AG20443 (cell line): ENCODE measurements around the gene ZMIZ2.

Experiments used
- DNase-seq: peaks from one replicate; pipeline ENCODE4 v3.0.0; 2012; ENCODE audit warnings: low spot score, mixed read lengths

Gene ZMIZ2

DNA sequence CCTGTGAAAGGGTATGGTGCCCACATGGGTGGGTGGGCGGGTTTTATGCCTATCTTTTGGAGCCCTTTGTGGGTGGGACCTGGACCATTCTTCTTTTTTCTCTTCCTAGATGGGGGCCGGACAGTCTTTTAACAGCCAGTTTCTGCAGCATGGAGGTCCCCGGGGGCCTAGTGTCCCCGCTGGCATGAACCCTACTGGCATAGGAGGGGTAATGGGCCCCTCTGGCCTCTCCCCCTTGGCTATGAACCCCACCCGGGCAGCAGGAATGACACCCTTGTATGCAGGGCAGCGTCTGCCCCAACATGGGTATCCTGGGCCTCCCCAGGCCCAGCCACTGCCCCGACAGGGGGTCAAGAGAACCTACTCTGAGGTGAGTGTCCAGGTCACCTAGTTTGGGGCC is 9.1 kb downstream of the ZMIZ2 start:
- DNase-seq = peak; percentile 5

DNA sequence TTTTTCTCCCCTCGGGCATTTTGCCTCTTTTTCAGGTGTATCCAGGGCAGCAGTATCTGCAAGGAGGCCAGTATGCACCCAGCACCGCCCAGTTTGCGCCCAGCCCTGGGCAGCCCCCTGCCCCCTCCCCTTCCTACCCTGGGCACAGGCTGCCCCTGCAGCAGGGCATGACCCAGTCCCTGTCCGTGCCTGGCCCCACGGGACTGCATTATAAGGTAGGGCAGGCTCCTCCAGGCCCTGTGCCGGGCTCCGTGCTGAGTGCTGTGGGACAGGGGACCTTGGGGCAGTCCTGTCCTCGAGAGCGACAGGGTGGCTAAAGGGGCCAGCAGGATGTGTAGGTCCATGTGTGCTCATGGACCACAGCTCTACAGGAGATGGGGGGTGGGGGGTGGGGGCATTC is 10.6 kb downstream of the ZMIZ2 start:
- DNase-seq = peak; percentile 5

DNA sequence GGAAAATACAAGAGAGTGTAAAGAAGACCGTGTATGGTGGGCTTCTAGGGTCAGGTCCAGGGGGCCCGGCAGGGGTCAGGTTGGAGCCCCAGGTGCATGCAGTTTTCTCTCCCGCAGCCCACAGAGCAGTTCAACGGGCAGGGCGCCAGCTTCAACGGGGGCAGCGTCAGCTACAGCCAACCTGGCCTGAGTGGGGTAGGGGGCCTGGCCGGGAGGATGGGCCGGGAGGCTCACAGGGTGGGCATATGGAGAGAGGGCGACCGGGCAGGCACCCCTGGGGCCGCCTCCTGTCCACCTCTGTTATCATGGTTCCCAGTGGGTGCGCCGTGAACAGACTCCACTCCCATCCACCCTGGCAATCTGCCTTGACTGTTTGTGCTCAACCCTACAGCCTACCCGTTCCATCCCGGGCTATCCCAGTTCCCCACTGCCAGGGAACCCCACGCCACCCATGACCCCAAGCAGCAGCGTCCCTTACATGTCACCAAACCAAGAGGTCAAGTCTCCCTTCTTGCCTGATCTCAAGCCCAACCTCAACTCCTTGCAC is 11.5 kb downstream of the ZMIZ2 start:
- peak; percentile 4 for DNase-seq

DNA sequence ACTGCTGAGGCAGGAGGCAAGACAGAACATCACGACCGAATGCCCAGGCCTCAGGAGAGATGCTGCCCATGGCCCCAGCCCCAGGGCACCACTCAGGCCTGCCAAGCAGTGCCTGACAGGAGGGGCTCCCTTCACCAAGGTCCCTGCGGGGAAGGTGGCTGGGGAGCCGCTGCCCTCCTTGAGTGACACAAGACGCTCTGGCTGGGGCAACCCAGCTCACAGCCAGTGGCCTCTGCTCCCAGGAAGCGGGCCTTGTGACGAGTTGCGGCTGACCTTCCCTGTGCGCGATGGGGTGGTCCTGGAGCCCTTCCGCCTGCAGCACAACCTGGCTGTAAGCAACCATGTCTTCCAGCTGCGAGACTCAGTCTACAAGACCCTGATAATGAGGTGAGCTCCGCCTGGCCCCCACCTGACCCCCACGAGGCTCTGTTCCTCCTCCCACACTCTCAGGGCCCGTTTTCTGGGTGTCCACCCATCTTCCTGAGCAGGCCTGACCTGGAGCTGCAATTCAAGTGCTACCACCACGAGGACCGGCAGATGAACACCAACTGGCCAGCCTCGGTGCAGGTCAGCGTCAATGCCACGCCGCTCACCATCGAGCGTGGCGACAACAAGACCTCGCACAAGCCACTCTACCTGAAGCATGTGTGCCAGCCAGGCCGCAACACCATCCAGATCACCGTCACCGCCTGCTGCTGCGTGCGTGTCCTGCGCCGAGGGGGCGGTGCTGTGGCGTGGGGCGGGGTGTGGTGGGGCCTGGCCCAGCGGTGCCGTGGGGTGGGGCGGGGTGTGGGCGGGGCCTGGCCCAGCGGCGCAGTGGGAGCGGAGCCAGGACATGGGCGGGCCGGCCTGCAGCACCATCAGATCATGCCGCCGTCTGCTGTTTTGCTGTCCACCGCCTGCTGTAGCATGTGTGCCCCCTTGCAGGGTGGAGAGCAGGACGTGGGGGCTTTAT is 12.8 kb downstream of the ZMIZ2 start:
- peak; percentile 95 for DNase-seq

DNA sequence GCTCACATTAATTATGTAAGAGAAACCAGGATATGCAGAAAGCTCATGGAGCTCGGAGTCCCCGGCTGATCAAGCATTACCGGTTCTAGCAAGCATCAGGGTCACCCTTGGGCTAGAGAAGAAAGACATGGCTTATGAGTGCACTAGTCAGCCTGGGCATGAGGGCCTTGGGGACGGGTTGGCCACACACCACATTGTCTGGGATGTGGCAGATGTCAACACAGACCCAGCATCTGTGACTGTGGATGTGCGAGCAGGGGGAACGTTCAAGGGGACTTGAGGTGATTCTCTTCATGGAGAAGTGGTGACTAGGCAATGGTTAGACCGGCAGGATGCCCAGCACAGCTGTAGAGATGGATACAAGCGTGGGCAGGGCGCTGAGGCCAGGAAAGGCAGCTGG is 13.7 kb downstream of the ZMIZ2 start:
- DNase-seq = peak; percentile 5

DNA sequence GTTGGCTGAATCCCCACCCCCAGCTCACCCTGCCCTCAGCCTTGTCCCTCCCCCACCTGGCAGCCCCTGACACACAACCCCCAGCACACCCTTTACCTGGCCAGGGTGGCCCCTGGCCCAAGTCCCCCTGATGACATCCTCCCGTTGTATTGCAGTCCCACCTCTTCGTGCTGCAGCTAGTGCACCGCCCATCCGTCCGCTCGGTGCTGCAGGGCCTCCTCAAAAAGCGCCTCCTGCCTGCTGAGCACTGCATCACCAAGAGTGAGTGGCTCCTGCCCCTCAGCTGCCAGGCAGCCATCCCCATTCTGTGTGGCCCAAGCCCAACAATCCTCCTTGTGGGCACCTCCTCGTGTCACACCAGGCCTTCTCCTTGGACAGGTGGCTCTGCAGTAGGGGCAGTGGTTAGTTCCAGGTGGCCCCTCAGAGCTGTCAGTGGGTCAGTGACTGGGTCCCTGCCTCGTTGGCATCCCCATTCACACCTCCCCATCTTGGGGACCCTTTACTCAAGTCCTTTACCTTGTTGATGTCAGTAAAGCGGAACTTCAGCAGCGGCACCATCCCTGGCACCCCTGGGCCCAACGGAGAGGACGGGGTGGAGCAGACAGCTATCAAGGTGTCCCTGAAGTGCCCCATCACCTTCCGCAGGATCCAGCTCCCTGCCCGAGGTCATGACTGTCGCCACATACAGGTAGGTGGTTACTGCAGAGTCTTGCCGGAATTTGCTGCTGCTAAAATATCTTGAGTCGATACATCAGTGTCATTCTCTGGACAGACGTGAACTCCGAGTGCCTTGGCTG is 14.3 kb downstream of the ZMIZ2 start:
- peak; percentile 7 for DNase-seq

DNA sequence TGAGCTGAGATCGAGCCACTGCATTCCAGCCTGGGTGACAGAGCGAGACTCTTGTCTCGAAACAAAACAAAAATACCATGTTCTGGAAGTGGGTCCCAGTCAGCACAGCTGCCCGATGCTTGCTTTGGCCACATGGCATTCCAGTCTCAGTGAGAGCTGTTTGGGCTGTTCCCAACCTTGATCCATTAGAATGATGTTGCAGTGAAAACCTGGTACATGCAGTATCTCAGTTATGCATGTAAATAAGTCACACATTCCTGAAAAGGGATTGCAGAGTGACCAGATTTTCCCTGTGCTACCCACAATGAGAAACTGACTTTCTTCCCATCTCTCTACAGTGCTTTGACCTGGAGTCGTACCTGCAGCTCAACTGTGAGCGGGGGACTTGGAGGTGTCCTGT is 15.4 kb downstream of the ZMIZ2 start:
- no peak for DNase-seq

DNA sequence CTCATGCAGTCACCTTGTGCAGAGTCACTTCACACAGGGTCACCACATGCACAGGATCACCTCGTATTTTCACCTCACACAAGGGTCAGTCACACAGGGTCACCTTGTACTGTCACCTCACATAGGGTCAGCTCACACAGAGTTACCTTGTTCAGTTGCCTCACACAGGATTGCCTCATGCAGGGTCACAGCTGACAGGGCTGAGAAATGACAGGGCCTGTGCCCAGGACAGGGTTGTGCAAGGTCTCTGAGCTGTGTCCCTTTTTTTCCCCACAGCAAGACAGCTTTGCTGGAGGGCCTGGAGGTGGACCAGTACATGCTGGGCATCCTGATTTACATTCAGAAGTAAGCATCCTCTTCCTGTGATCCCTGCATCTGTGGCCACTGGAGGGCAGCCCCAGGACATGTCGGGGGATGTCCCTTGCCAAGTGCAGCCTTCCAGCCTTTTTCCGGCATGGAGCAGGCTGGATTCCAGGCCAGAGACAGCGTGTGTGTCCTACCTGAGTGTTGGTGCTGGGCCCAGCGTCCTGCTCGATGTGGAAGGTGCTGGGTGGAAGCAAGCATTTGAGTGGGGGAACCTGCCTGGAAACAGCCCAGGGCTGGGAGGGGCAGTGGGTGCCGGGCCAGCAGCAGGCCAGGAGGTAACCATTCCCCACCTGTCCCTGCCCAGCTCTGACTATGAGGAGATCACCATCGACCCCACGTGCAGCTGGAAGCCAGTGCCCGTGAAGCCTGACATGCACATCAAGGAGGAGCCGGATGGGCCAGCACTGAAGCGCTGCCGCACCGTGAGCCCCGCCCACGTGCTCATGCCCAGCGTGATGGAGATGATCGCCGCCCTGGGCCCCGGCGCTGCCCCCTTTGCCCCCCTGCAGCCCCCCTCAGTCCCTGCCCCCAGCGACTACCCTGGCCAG is 16.3 kb downstream of the ZMIZ2 start:
- peak; percentile 5 for DNase-seq

DNA sequence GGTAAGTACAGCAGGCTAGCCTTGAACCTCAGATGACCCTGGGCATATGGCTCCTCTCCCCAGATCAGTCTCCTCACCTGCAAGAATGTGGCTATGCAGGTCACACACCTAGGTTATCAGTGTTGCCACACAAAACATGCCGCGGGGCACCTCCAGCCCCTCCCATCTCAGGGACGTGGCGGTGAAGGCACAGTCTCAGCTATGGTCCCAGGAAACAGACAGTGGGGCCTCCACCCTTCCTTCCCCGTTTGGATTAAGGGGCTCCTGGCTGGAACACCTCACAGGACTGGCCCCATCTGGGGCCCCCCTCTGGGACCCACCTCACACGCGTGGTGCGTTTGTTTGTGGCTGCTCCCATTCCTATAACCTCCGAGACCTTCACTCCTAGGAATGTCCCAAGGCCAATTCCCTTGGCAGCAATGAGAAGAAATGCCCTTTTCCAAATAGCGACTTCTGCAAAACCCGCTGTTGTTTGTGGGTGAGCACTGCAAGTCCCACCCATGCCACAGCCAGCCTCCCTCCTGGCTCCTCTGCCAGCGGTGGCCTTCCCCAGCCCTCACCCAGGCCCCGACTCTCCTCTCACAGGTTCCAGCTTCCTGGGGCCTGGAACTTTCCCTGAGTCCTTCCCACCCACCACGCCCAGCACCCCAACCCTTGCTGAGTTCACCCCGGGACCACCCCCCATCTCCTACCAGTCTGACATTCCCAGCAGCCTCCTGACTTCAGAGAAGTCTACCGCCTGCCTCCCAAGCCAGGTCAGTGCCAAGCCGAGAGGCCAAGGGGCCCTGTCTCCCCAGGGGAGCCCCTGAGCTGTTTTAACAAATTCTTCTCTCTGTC is 17.1 kb downstream of the ZMIZ2 start:
- DNase-seq = no peak

DNA sequence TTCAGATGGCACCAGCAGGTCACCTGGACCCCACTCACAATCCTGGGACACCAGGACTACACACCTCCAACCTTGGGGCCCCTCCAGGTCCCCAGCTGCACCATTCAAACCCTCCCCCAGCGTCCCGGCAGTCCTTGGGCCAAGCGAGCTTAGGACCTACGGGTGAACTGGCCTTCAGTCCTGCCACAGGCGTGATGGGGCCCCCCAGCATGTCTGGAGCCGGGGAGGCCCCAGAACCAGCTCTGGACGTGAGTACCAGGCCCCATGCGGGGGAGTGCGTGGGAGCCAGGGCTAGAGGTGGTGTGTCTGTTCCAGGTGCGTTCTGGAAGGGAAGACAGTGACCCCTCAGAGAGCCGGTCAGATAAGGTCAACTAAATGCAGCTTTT is 17.8 kb downstream of the ZMIZ2 start:
- no peak for DNase-seq

DNA sequence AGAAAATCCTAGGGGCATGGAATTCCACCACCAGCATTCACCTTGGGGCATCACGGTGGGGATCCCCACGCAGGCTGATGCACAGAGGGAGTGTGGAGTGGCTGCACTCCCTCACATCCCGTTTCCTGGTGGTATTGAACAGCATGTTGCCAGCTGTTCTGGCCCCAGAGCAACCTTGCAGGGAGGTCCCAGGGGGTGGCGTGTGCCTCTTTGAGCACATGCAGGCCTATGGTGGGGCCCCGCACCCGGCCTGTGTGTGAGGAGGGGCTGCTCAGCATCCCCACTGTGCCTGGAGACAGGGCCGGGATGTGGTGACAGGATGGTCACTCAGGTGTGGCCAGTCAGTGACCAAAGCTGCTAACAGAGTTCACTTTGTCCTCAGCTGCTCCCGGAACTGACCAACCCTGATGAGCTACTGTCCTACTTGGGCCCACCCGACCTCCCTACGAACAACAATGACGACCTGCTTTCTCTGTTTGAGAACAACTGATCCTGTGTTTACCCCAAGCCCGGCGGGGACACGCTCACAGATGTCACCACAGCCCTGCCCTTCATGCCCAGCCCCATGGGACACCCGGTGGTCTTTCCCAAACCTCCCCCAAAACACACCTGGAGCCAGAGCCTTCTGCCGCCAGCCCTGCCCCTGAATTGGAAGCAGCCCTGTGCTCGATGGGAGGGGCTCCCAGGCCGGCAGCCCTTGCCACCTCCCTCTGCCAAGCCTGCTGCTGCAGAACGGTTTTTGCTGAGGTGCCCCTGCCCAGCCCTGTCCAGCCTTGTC is 18.7 kb downstream of the ZMIZ2 start:
- DNase-seq = peak; percentile 4

DNA sequence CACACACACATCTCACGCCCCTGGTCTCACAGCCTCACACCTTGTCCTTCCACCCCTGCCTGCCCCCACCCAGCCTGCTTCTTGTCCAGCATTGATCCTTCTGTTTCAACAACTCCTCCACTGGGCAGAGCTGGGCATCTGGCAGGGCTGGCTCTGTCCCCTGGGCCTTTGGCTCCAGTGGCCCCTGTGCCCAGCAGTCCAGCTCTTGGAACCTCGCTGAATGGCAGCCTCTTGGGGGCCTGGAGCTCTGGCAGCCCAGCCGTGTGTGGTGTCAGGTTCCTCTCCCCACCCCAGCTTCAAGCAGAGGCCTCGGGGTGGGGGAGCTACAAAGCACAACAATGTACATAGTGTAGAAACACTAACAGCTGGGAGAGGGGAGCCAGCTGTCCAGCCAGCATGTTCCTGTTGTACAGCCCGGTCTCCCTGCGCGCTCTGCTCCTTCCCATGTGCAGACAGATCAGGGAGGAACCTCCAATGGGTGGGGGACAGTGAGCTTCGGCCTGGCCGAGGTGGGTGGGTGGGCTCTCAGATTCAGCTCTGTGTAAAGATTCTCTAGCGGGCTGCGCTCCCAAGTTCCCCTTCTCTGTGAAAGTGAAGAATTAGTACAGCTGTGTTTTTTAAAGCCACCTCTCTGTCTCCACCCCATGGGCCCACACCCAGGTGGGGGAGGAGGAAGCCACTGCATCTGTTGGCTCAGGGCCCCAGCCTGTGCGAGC is 19.4 kb downstream of the ZMIZ2 start:
- peak; percentile 48 for DNase-seq

DNA sequence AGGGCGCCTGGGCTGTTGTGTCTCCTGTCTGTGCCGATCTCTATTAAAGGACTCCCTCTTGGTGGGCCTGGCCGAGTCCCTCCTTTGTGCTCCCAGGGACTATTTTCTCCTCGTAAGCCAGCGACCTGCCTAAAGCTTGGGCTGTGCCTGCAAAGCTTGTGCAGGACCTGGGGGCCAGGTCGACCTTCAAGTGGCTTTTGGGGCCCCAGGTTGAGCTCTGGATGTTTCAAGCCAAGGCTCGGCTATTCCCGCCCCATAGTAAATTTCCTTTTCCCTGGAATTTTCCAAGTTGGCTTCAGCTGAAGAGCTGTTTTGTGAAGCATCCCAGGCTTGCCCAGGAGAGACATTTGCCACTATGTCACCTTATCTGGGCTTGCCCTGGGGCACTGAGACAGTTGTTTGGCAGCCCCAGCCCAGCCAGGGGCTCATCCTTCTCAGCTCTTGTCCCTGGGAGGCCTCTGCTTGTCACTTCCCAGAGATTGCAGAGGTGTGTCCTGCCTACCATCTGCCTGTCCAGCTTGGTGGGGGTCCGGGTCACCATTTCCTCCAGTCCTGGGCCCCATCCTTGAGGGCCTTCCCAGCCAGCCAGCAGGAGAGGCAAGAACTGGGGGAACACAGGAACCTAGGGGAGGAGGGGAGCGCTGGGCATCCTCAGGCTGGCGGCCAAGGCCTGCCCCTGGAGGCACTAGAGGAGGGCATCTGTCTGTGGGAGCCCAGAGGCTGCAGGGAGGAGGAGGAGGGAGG is 20.2 kb downstream of the ZMIZ2 start:
- DNase-seq = peak; percentile 9

DNA sequence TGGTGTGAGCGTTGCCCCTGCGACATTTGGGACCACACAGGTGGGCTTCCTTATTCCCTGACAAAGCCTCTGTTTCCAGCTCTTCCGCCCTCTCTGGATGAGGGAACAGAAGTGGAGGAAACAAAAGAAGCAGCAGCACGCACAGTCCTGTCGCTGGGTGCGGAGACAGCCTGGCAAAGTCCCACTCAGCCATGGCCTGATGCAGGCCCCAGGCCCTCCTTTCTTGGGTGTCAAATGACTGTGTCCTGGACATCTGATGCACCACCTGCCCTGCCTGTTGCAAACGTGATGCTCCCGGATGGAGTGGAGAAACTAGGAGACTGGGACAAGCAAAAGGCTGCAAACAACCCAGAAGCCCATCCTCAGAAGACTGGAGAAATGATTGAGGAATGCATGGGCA is 20.7 kb downstream of the ZMIZ2 start:
- no peak for DNase-seq

DNA sequence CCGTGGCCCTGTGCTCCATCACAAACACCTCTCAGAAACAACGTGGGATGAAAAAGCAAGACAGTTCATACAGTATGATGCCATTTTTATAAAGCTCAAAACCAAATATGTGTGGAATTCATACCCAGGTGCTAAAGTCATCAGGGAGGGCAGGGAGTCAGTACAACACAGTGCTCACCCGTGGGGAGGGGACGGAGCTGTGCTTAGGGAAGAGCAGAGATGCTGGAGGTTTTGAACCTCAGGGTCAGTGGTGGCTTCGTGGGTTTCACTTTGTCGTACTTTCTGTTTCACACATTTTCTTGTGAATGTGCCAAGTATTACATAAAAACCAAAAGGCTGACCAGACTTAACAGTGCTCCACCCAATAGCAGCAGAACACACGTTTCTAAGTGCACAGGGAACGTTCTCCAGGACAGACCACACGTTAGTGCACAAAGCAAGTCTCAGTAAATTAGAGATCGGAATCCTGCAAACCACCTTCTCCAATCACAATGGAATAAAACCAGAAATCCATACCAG is 21.2 kb downstream of the ZMIZ2 start:
- DNase-seq = peak; percentile 76

DNA sequence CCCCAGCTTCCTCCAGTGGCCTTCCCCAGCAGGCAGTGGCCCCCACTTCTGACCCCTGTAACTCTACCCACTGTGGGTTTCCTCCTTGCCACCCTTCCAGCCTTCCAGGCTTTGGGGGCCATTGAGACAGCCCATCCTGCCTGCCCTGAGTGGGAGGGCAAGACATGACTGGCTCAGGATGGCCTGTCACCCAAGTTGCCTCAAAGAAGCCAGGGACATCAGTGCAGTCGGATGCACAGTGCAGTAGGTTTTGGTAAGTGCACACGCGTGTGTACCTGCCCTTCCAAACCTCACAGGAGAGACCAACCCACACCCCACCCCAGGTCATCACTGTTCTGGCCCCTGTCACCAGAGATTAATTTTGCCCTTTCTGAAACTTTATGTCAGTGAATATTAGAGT is 22.7 kb downstream of the ZMIZ2 start:
- no peak for DNase-seq

DNA sequence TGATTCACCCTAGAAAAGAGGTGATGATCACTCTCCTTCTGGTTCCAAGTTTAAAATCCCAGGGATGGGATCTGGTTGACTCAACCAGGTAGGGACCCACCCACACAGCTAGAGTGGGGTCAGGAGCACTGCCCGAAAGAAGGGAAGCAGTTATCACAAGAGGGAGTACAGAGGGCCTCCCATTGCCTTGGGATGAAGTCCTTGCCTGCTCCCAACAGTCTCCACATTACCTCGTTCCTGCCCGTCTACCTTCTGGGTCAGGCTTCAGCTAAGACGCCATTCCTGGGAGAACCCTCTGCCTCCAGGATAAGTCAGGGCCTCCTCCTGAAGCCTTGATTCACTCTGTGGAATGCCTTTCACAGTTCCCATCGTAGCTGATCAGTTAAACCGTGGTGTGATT is 23.8 kb downstream of the ZMIZ2 start:
- no peak for DNase-seq

DNA sequence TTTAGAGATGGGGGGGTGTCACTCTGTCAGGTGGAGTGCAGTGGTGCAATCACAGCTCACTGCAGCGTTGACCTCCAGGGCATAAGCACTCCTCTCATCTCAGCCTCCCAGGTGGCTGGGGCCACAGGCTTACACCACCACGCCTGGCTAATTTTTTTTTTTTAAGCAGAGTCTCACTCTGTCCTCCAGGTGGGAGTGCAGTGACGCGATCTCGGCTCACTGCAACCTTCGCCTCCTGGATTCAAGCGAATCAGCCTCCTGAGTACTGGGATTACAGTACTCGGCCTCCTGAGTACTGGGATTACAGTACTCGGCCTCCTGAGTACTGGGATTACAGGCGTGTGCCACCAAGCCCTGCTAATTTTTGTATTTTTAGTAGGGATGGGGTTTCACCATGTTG is 24.2 kb downstream of the ZMIZ2 start:
- no peak for DNase-seq
